Endodermal cell (in vitro differentiated cells): ENCODE data around the gene EVL. TPM values are rescaled to one million over a fixed set of nuclear protein-coding genes. Genes with fewer than 3 reads are reported as not detected.
A peak's percentile ranks its signal among the peaks of the same experiment; 100 is the strongest.

ENCODE experiments used
- DNase-seq: peaks from one replicate; pipeline ENCODE4 v3.0.0-alpha.2; 2017
- H3K27ac ChIP-seq: 2 replicates; pipeline ENCODE4 v1.5.1; 2013; ENCODE audit warnings: mild to moderate bottlenecking, low read depth, low read length, moderate library complexity
- H3K27me3 ChIP-seq: 2 replicates; pipeline ENCODE4 v1.6.1; 2013; ENCODE audit warnings: mild to moderate bottlenecking, low read length, moderate library complexity; ENCODE audit not compliant: insufficient read depth, control insufficient read depth, poor library complexity, severe bottlenecking
- H3K36me3 ChIP-seq: 2 replicates; pipeline ENCODE4 v1.7.0; 2013; ENCODE audit warnings: mild to moderate bottlenecking, low read length, moderate library complexity; ENCODE audit not compliant: control insufficient read depth, insufficient read depth
- H3K4me1 ChIP-seq: one replicate; pipeline ENCODE4 v1.7.0; 2013; ENCODE audit warnings: low read length; ENCODE audit not compliant: control insufficient read depth, insufficient read depth
- H3K4me3 ChIP-seq: 2 replicates; pipeline ENCODE4 v1.5.1; 2013; ENCODE audit warnings: mild to moderate bottlenecking, low read length, moderate library complexity
- H3K9ac ChIP-seq: 2 replicates; pipeline ENCODE4 v1.6.1; 2013; ENCODE audit warnings: mild to moderate bottlenecking, low read length, moderate library complexity; ENCODE audit not compliant: poor library complexity, severe bottlenecking; ENCODE audit errors: extremely low read depth
- H3K9me3 ChIP-seq: 2 replicates; pipeline ENCODE4 v1.6.1; 2013; ENCODE audit warnings: mild to moderate bottlenecking, low read length, moderate library complexity; ENCODE audit not compliant: control insufficient read depth
- H3K27ac Mint-ChIP-seq: 2 replicates; pipeline ENCODE4 v1.8.0; 2020; ENCODE audit warnings: mixed read lengths
- H3K27me3 Mint-ChIP-seq: 2 replicates; pipeline ENCODE4 v1.8.0; 2021; ENCODE audit warnings: mild to moderate bottlenecking, mixed read lengths; ENCODE audit not compliant: insufficient read depth
- H3K36me3 Mint-ChIP-seq: 2 replicates; pipeline ENCODE4 v1.8.0; 2020; ENCODE audit warnings: low read depth, mixed read lengths
- H3K4me1 Mint-ChIP-seq: 2 replicates; pipeline ENCODE4 v1.8.0; 2020; ENCODE audit warnings: mixed read lengths
- H3K4me3 Mint-ChIP-seq: 2 replicates; pipeline ENCODE4 v1.8.0; 2020; ENCODE audit warnings: mild to moderate bottlenecking, moderate library complexity, mixed read lengths
- H3K9me3 Mint-ChIP-seq: 2 replicates; pipeline ENCODE4 v1.8.0; 2020; ENCODE audit warnings: mild to moderate bottlenecking, mixed read lengths
- CTCF ChIP-seq: fragments of 200-600 bp; sonication (generic); conservative IDR thresholded peaks from 2 replicates; pipeline ENCODE4 v1.5.0; 2021; ENCODE audit warnings: antibody characterized with exemption, mild to moderate bottlenecking
- WGBS, 2 experiments: methylation state at CpG; one replicate each; pipeline versions ENCODE4 v1.1.5 to v1.1.7; 2013; ENCODE audit warnings: missing lambda C conversion rate in 2 of 2, mixed read lengths in 1 of 2; ENCODE audit not compliant: insufficient coverage in 1 of 2, insufficient read length in 1 of 2; 5-methylcytosine and 5-hydroxymethylcytosine counted together
- total RNA-seq, 2 donors: library from RNA; stranded (reverse); fragmentation: NEBNext Ultra II Directional in 1 of 2; extraction: Animal tissue kit (Norgen Biotek cat#: 25700) in 1 of 2; gene quantifications; 2 replicates in 1 of 2; 3 replicates in 1 of 2; pipeline ENCODE4 v1.2.1, GENCODE V29; 2021

The EVL gene
- total RNA-seq, 2 donors from 2014 or later = 61.1 to 71.3 TPM

- no peak for TF ChIP-seq CTCF
Measured at GRCh38 chr14:100160534-100160916, 95.3 kb downstream of the EVL start.

GRCh38 chr14:100165376-100165775 is 100.2 kb downstream of the EVL start:
- Histone ChIP-seq H3K36me3 (no peaks in the 10 kb centered on the region), H3K9ac (no peak overlapping the region), H3K27ac (no peak overlapping the region), H3K27me3 (peaks cover 21% of the 10 kb centered on the region), H3K9me3 (no peaks in the 10 kb centered on the region), H3K4me3 (no peak overlapping the region), H3K4me1 (no peaks in the 10 kb centered on the region)
- 83 to 91% methylated on average over 20 to 27 of the region's 27 CpGs for WGBS, 2 experiments
- Mint-ChIP-seq H3K36me3 (no peaks in the 10 kb centered on the region), H3K27me3 (peaks cover 47% of the 10 kb centered on the region), H3K9me3 (no peaks in the 10 kb centered on the region), H3K4me3 (no peak overlapping the region), H3K4me1 (no peaks in the 10 kb centered on the region), H3K27ac (no peak overlapping the region)
- peak; percentile 84 for DNase-seq
- peak; percentile 25 for TF ChIP-seq CTCF

More at GRCh38 chr14:100160534-100160916, 95.3 kb downstream of the EVL start:
- no peak overlapping the region for H3K27ac Mint-ChIP-seq
- DNase-seq = no peak
- peaks cover 82% of the 10 kb centered on the region for H3K27me3 Mint-ChIP-seq
- Histone ChIP-seq H3K36me3 (no peaks in the 10 kb centered on the region), H3K9ac (no peak overlapping the region), H3K4me3 (no peak overlapping the region), H3K4me1 (no peaks in the 10 kb centered on the region), H3K27me3 (peaks cover 67% of the 10 kb centered on the region), H3K27ac (no peak overlapping the region), H3K9me3 (no peaks in the 10 kb centered on the region)
- WGBS, 2 experiments = 90 to 91% methylated on average over 6 to 7 of the region's 7 CpGs
- H3K36me3 Mint-ChIP-seq = no peaks in the 10 kb centered on the region
- no peaks in the 10 kb centered on the region for H3K9me3 Mint-ChIP-seq
- H3K4me1 Mint-ChIP-seq = peaks cover 2% of the 10 kb centered on the region
- peak overlapping the region; percentile 37 for H3K4me3 Mint-ChIP-seq

GRCh38 chr14:100165831-100166440 is 100.7 kb downstream of the EVL start:
- H3K27ac Mint-ChIP-seq = no peak overlapping the region
- no peak overlapping the region for H3K9ac ChIP-seq
- H3K9me3 ChIP-seq = no peaks in the 10 kb centered on the region
- no peak overlapping the region for H3K4me3 Mint-ChIP-seq
- no peaks in the 10 kb centered on the region for H3K4me1 ChIP-seq
- H3K36me3 ChIP-seq = no peaks in the 10 kb centered on the region
- peaks cover 16% of the 10 kb centered on the region for H3K27me3 ChIP-seq
- H3K4me3 ChIP-seq = no peak overlapping the region
- no peak for TF ChIP-seq CTCF
- 0 to 79% methylated on average over 1 to 6 of the region's 16 CpGs for WGBS, 2 experiments
- DNase-seq = no peak
- H3K27me3 Mint-ChIP-seq = peaks cover 46% of the 10 kb centered on the region
- no peaks in the 10 kb centered on the region for H3K36me3 Mint-ChIP-seq
- H3K4me1 Mint-ChIP-seq = no peaks in the 10 kb centered on the region
- H3K27ac ChIP-seq = no peak overlapping the region
- H3K9me3 Mint-ChIP-seq = no peaks in the 10 kb centered on the region
